ENCODE measurements around the gene HS2ST1.

GRCh38 chr1:86998727-86999126, 84.3 kb downstream of the HS2ST1 start:
- TF ChIP-seq EZH2 (IDR thresholded peaks at IDR 0.05; ENCODE audit: insufficient read depth, poor library complexity, severe bottlenecking) (no peak), EZH2phosphoT487 (IDR thresholded peaks at IDR 0.05; ENCODE audit: insufficient read depth, low read depth) (no peak)

Measured in GM23248 (cell line).